Measurements from ENCODE around the gene NCLN.
"Not testable (repeated sequence)": the region's sequence is repeated elsewhere in the genome, so short reads cannot be mapped to it uniquely, and the experiment has no call there.

NCLN gene, protein sequence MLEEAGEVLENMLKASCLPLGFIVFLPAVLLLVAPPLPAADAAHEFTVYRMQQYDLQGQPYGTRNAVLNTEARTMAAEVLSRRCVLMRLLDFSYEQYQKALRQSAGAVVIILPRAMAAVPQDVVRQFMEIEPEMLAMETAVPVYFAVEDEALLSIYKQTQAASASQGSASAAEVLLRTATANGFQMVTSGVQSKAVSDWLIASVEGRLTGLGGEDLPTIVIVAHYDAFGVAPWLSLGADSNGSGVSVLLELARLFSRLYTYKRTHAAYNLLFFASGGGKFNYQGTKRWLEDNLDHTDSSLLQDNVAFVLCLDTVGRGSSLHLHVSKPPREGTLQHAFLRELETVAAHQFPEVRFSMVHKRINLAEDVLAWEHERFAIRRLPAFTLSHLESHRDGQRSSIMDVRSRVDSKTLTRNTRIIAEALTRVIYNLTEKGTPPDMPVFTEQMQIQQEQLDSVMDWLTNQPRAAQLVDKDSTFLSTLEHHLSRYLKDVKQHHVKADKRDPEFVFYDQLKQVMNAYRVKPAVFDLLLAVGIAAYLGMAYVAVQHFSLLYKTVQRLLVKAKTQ

DNA sequence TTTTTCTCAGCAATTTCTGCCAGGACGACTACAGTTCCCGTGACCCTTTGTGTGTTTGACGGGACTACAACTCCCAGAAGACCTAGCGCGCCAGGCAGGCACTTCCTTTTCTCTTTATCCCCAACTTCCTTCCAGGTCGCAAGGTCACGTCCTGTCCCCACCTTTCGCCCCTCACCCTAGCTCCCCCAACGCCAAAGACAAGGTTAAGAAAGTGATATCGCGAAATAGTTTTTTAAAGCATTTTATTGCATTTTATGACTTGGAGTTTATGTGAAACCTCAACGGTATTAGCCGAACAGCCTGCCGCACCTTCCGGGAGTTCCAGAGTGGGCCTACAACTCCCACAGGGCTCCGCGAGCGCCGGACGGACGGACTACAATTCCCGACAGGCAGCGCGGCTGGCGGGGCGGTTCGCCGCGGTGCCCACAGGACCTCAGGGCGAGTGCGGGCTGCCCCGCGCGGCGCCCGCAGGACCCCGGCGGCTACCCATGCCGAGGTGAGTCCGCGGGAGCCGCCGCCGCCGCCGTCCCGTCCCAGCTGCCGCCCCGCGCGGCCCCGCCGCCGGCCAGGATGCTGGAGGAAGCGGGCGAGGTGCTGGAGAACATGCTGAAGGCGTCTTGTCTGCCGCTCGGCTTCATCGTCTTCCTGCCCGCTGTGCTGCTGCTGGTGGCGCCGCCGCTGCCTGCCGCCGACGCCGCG is at the start of gene NCLN:
Gene NCLN (plus strand): TSS at position 470 of the 699 bp plus-strand sequence. CDS start 101 bp downstream, at position 571.
- DNase-seq: peak; percentile 97

DNA sequence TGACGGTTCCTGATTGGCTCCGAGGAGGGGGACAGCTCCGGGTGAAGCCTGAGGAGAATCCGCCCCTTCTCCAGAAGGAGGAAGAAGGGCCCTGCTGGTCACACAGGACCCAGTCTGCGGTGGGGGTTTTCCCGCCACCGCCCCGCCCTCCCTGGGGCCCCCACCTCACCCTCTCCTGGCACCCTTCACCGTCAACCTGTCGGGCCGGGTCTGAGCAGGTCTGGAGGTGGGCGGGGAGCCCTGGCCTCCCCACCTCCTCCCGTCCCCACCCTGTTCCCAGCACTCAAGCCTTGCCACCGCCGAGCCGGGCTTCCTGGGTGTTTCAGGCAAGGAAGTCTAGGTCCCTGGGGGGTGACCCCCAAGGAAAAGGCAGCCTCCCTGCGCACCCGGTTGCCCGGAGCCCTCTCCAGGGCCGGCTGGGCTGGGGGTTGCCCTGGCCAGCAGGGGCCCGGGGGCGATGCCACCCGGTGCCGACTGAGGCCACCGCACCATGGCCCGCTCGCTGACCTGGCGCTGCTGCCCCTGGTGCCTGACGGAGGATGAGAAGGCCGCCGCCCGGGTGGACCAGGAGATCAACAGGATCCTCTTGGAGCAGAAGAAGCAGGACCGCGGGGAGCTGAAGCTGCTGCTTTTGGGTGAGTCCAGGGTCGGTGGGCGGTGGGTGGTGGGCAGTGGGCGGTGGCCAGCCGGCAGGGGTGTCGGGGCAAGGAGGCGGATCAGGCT is 49.6 kb upstream of the NCLN start, which contains the start of gene GNA15:
Gene GNA15 (plus strand): TSS at position 73 of the 723 bp plus-strand sequence. CDS start 418 bp downstream, at position 491.
- DNase-seq: peak; percentile 93

DNA sequence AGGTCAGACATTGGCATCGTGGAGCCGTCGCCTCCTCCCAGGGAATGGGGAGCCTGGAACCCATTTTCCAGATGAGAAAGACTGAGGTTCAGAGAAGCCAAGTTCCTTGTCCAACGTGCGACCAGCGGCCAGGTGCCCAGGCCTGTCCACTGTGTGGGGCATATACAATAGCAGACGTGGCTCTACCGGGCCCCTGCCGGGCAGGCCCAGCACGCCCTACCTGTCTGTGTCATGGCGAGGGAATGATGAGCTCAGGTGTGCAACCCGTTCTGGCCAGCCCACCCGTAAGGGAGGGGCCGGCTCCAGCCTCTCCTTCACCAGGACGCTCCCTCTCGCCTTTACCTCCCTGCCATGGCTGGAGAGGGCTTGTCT is 49.1 kb upstream of the NCLN start:
- no peak for DNase-seq

DNA sequence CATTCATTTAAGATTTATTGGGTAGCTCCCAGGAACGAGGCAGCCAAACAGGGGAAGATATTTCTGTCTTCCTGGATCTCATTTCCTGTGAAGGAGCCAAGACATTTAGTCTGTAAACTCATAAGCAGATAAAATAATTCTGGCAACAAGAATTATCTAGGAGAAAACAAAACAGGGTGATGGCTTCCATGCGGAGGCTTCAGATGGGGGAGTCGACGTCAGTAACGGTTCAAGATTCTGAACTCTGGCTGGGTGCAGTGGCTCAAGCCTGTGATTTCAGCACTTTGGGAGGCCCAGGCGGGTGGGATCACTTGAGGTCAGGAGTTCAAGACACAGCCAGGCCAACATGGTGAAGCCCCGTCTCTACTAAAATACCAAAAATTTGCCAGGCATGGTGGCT is 48.6 kb upstream of the NCLN start:
- DNase-seq: peak; percentile 56

DNA sequence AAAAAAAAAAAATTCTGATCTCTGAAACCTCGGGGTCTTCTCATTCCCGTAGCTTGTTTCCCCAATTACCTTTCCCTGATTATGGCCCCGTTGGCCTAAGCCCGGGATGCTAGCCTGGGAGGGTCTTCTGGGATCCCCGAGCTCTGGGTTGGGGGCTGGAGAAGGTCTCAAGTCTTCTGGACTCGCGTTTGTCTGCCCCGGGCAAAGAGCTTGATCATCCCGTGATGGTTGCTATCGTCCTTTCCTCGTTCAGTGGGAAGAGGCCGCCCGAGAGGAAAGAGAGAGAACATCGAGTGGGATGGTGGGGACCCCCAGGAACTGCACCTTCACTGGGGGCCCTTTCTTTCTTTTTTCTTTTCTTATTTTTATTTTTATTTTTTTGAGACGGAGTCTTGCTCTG is 47.5 kb upstream of the NCLN start:
- no peak for DNase-seq

DNA sequence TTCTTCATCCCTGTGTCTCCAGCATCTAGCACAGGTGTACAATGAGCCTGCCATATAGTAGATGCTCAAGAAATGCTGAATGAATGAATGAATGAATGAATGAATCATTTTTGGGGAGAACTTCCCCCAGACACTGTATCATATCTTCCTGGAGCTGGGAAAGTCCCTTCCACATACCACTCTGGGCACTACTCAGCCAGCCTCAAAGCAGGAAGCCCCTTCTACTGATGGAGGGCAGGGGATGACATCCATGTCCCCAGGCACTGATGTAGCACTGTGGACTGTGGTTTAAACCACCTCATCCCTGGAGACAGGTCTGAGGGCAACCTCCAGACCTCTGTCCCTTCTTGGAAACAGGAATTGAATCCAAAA is 45.1 kb upstream of the NCLN start:
- DNase-seq: no peak

DNA sequence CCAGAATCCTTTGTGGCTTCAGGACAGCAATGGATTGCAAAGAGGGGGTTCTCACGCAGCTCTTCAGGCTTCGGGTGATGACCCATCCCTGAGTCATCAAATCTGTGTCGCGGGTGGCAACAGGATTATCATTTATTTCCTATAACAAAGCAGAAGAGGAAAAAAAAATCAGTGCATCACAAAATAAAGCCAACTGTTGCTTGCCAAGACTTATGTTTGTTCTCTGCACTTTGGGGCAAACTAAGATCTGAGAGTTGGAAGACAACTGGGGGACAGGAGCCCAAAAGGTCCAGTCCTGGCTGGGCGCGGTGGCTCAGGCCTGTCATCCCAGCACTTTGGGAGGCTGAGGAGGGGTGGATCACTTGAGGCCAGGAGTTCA is 43.4 kb upstream of the NCLN start:
- DNase-seq: peak; percentile 70

DNA sequence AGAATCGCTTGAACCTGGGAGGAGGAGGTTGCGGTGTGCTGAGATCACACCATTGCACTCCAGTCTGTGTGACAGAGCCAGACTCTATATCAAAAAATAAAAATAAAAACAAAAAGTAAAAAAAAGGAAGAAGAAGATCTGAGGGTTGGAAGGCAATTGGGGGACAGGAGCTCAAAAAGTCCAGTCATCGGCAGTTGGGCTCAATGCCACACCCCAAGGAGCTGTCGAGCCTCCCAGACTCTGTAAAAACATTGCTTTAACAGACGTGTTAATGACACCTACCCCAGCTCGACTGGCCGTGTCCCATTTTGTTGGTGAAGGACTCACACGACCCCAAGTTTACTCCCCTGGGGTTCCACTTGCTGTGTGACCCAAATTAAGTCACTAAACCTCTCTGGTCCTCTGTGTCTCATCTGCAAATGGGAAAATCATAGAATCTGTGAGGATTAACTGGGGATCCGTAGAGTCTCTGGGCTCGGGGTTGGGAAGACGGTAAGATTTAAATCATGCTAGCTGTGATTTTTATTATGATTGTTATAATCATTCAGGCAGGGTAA is 42.9 kb upstream of the NCLN start:
- peak; percentile 27 for DNase-seq

DNA sequence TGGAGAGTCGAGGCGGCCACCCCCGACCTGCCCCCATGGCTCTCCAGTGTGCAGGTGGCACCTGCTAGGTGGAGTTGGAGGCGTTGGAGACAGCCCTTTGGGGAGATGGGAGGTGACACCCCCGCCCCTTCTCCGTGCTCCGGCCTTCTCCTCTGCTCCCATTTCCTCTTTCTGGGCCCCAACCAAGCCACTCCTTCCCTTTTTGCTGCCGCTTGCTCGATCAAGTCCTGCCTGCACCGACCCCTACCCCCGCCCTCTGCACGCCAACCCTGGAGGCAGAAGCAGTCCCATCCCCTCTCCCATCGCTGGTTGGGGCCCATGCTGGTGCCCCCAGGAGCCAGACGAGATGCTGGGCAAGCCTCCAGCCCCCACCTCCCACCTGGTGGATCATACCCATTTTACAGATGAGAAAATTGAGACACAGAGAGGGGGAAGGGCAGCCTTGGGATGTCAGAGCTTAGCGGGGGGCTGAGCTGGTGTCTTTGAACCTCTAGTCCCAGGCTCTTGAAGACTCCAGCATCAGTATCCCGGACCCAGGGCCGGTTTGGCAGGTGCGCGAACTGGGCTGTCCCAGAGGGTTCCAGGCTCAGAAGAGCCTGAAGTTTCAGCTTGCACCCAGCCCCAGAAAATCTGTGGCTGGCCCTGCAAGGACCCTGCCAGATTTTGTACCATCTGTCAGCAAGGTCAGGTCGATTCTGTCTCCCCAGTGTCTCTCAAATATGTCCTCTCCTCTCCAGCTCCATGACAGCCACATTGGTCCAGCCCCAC is 39.6 kb upstream of the NCLN start:
- DNase-seq: peak; percentile 77

DNA sequence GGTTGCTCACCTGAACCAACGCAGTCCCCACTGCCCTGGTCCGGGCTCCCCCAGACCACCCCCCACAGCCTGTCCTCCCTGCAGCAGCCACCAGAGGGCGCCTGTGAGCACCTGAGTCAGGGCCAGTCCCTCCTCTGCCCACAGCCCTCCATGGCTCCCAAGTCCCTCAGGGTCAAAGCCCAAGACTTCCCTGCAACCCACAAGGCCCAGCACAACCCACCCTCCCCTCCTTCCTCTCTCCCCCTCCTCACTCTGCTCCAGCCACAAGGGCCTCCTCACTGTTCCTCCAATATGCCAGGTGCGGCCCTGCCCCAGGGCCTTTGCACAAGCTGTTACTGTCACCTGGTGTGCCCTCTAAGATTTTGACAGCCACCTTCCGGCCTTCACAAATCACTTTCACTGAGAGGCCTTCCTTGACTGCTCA is 39.0 kb upstream of the NCLN start:
- DNase-seq: peak; percentile 65

DNA sequence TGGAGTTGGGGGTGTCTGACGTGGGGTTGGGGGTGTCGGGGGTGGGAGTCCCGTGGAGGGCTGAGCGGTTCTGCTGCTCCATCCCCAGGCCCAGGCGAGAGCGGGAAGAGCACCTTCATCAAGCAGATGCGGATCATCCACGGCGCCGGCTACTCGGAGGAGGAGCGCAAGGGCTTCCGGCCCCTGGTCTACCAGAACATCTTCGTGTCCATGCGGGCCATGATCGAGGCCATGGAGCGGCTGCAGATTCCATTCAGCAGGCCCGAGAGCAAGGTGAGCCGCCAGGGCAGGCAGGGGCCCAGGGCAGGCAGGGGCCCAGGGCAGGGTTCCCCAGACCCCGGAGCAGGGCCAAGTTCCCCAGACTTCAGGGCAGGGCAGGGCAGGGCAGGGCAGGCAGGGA is 37.2 kb upstream of the NCLN start:
- DNase-seq: no peak

DNA sequence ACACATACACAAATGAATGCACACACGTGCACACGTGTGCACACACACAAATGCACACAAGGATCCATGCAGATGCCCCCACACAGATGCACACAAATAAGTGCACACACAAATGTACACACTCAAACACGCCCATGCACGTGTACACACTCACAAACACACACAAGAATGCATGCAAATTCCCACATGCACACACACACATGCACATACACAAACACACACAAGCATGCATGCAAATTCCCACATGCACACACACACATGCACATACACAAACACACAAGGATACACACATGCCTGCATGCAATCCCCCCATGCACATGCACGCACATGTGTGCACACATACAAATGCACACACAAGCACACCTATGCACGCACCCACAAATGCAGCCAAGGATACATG is 36.6 kb upstream of the NCLN start:
- DNase-seq: no peak

DNA sequence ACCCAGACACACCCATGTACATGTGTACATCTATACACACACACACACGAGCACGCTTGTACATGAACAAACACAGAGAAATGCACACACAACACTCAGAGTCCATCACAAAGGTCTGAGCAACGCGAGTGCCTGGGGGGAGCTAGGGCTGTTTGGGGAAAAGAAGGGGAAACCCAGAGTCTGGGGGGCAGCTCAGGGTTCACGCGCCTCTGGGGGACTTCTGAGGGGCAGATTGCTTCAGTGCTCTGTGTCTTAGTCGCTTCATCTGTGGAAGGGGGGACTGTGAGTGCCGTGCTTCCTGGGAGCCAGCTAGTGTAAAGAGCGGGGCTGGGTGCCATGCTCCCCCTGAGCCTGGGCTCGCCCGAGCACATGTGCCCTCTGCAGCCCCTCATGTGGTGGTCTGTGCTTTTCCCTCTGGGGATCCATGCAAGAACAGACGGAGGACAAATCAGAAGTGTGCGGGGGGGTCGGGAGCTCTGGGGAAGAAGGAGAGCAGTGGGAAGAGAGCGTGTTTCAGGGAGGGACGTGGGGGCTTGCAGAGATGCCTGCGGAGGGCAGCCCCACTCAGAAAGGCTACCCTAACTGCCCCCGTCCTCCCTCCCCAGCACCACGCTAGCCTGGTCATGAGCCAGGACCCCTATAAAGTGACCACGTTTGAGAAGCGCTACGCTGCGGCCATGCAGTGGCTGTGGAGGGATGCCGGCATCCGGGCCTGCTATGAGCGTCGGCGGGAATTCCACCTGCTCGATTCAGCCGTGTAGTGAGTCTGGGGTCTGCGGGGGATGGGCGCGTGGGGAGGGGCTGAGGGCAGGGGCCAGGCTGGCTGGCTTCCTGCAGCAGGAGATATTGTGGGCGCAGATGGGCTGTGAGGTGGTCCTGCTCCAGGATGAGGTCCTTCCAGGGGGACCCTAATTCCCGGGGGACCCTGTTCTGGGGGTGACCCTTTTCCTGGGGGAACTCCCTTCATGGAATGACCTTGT is 35.9 kb upstream of the NCLN start:
- no peak for DNase-seq

DNA sequence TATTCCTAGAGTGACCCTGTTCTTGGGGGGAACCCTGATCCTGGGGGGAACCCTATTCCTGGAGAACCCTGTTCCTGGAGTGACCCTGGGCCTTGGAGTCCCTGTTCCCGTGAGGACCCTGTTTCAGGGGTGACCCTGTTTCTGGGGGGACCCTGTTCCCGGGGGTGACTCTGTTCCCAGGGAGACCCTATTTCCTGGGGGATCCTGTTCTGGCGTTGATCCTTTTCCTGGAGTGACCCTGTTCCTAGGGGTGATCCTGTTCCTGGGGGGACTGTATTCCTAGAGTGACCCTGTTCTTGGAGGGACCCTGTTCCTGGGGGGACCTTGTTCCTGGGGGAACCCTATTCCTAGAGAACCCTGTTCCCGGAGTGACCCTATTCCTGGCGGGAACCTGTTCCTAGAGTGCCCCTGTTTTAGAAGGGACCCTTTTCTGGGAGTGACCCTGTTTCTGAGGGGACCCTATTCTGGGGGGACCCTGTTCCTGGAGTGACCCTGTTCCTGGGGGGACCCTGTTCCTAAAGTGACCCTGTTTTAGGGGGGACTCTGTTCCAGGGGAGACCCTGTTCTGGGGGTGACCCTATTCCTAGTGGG is 34.9 kb upstream of the NCLN start:
- DNase-seq: no peak

DNA sequence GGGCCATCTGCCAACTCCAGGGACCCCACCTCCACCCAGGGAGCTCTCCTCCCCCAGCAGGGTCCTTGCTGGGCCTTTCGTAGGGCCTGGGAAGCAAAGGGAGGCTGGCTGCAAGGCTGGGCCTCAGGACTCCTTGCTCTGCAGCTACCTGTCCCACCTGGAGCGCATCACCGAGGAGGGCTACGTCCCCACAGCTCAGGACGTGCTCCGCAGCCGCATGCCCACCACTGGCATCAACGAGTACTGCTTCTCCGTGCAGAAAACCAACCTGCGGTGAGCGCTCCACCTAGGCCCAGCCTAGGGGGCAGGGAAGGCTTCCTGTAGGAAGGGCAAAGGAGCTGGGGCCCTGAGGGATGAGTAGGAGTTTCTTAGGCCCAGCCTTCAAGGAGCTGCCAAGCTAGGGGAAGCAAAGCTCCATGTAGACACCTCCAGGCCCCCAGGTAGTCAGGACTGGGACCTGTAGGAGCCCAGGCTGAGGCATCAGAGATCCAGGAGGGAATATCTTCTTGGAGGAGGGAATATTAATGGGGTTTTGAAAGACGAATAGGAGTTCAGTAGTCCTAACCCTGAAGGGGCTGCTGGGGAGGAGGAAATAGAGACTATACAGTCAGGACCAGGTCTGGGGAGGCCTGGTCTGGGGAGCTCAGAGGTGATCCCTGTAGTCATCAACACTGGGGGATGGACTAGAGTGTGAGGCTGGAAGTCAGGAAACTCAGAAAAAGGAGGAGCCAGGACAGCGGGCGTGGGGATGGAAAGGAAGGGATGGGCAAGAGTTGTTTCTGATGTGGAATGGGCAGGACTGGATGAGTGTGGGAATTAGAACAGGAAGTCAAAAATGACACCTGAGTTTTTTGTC is 33.9 kb upstream of the NCLN start:
- DNase-seq: no peak

DNA sequence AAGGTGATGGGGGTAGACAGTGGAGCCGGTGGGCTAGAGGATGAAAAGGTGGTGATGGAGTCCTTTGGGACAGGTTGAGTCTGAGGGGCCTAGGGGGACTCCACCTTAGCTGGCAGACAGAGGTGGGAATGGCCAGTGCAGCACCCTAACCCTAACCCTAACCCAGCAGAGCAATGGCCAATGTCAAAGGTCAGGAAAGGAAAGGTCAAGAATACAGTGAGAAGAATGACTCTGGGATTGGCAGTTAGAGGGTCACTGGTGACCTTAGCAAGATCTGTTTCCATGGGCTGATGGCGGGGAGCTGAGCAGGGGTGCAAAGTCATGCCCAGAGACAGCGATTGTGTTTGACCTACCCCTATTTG is 33.3 kb upstream of the NCLN start:
- no peak for DNase-seq

DNA sequence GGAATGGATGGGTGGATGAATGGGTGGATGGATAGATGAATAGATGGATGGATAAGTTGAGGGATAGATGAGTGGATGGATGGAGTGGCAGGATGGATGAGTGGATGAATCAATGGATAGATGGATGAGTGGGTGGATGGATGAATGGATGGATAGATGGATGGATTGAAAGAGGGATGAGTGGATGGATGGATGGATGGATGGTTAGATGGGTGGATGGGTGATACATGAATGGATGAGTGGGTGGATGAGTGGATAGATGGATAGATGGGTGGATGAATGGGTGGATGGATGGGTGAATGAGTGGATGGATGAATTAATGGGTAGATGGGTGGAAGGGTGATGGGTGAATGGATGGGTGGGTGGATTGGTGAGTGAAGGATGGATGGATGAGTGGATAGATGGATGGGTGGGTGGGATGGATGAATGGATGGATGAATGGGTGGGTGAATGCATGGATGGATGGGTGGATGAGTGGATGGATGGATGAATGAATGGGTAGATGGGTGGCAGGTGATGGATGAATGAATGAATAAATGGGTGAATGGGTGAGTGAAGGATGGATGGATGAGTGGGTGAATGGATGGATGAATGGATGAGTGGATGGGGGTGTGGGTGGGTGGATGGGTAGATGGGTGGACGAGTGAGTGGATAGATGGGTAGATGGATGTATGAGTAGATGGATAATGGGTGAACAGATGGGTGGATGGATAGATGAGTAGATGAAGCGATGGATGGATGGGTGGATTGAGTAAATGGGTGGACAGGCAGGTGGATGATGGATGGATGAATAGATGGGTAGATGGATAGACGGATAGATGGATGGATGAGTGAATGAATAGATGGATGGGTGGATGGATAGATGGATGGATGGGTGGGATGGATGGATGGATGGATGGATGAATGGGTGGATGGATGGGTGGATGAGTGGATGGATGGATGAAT is 32.2 kb upstream of the NCLN start:
- no peak for DNase-seq

DNA sequence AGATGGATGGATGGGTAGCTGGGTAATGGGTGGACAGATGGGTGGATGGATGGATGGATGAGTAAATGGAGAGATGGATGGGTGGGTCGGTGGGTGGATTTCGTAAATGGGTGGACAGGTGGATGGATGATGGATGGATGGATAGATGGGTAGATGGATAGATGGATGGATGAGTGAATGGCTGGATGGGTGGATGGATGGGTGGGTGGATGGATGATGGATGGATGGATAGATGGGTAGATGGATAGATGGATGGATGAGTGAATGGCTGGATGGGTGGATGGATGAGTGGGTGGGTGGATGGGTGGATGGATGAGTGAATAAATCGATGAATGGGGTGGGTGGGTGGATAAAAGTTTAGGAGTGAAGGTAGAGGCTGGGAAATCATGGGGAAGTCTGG is 31.3 kb upstream of the NCLN start:
- DNase-seq: not testable (repeated sequence)
